GM12878 (cell line): ENCODE results near the gene CCDC149. TPM values are rescaled to one million over a fixed set of nuclear protein-coding genes. Genes with fewer than 3 reads are reported as not detected.

Experiments
- ATAC-seq: fragments of 200-7000 bp; cut with Tn5 transposase; 3 replicates; pipeline ENCODE4 v1.9.1; 2020; ENCODE audit warnings: mild to moderate bottlenecking, moderate library complexity
- BruUV-seq: library from RNA; stranded (reverse); fragments of 400-500 nt; replicated peaks from 2 replicates; lab custom pipeline; 2021; lab: Mats Ljungman, UMichigan
- CTCF ChIA-PET: fragments of 300-600 bp; sonication (Branson Sonifier 250); formaldehyde crosslinking; extraction: SDS; loops from one replicate; lab custom pipeline; 2021; ENCODE audit warnings: inconsistent platforms; lab: Yijun Ruan, JAX
- POLR2A ChIA-PET: fragments of 350-600 bp; formaldehyde crosslinking; extraction: SDS; loops from one replicate; lab custom pipeline; 2021; ENCODE audit warnings: inconsistent platforms; lab: Charles Lee
- RAD21 ChIA-PET: fragments of 300-600 bp; sonication (Branson Sonifier 250); formaldehyde crosslinking; loops from one replicate; lab custom pipeline; 2023; ENCODE audit warnings: antibody characterized with exemption; ENCODE audit not compliant: unreplicated experiment; lab: Charles Lee
- SMC1A ChIA-PET: fragments of 300-600 bp; sonication (Branson Sonifier 250); formaldehyde crosslinking; loops from one replicate; lab custom pipeline; 2023; ENCODE audit not compliant: unreplicated experiment, uncharacterized antibody; lab: Charles Lee
- DNase-seq: peaks from one replicate; pipeline ENCODE4 v3.0.0-alpha.2; 2011; ENCODE audit warnings: low read depth, low spot score
- FAIRE-seq: peaks from 3 replicates; lab custom pipeline; 2011; peaks lifted over from hg19 to GRCh38; lab: Jason Lieb, UNC
- H2AFZ ChIP-seq: 2 replicates; pipeline ENCODE4 v1.6.0; 2011; ENCODE audit warnings: low read depth, low read length, control low read depth; ENCODE audit not compliant: control insufficient read depth
- H3K27ac ChIP-seq: 2 replicates; pipeline ENCODE4 v1.5.1; 2011; ENCODE audit warnings: control low read depth; ENCODE audit not compliant: control insufficient read depth, insufficient read depth
- H3K27me3 ChIP-seq, 2 experiments: replicated peaks in 1 of 2; 2 replicates each; pipeline versions ENCODE4 v1.6.0 to v1.6.1; 2011; ENCODE audit warnings: low read length in 1 of 2; ENCODE audit not compliant: control insufficient read depth in 2 of 2, insufficient read depth in 2 of 2
- H3K36me3 ChIP-seq, 2 experiments: 2 replicates each; pipeline ENCODE4 v1.5.1; 2011; ENCODE audit warnings: low read length in 1 of 2; ENCODE audit not compliant: control insufficient read depth in 2 of 2, insufficient read depth in 2 of 2
- H3K4me1 ChIP-seq: 2 replicates; pipeline ENCODE4 v1.6.1; 2011; ENCODE audit warnings: mild to moderate bottlenecking, low read length, moderate library complexity, mixed read lengths; ENCODE audit not compliant: control insufficient read depth, insufficient read depth
- H3K4me2 ChIP-seq: 2 replicates; pipeline ENCODE4 v1.6.0; 2011; ENCODE audit warnings: control low read depth; ENCODE audit not compliant: control insufficient read depth, insufficient read depth
- H3K4me3 ChIP-seq: fragments of 200-600 bp; sonication (generic); 2 replicates; pipeline ENCODE4 v1.5.1; 2016
- H3K79me2 ChIP-seq: 2 replicates; pipeline ENCODE4 v1.6.0; 2011; ENCODE audit warnings: low read length; ENCODE audit not compliant: control insufficient read depth, insufficient read depth
- H3K9ac ChIP-seq: 2 replicates; pipeline ENCODE4 v1.8.0; 2011; ENCODE audit warnings: low read length, control low read depth, mixed read lengths; ENCODE audit not compliant: control insufficient read depth, insufficient read depth
- H3K9me3 ChIP-seq: replicated peaks from 3 replicates; pipeline ENCODE4 v1.5.1; 2011; ENCODE audit warnings: mild to moderate bottlenecking, low read length; ENCODE audit not compliant: control insufficient read depth, insufficient read depth
- H4K20me1 ChIP-seq: 2 replicates; pipeline ENCODE4 v1.6.0; 2011; ENCODE audit not compliant: control insufficient read depth, insufficient read depth
- ATF7 ChIP-seq: fragments of 450-650 bp; IDR thresholded peaks from 2 replicates; pipeline ENCODE4 v1.6.1; 2016; ENCODE audit warnings: low read depth, mild to moderate bottlenecking
- BMI1 ChIP-seq: fragments of 450-650 bp; IDR thresholded peaks from 2 replicates; pipeline ENCODE4 v1.6.1; 2016; ENCODE audit warnings: mild to moderate bottlenecking, moderate library complexity, borderline replicate concordance
- HCFC1 ChIP-seq: fragments of 150-350 bp; IDR thresholded peaks from 2 replicates; pipeline ENCODE4 v1.6.1; 2014; ENCODE audit warnings: low read length
- HDGF ChIP-seq: fragments of 450-650 bp; IDR thresholded peaks from 2 replicates; pipeline ENCODE4 v1.6.1; 2016; ENCODE audit warnings: antibody characterized with exemption
- LARP7 ChIP-seq: fragments of 450-650 bp; IDR thresholded peaks from 2 replicates; pipeline ENCODE4 v1.6.1; 2017; ENCODE audit warnings: mild to moderate bottlenecking
- MXI1 ChIP-seq: fragments of 150-350 bp; IDR thresholded peaks from 2 replicates; pipeline ENCODE4 v1.6.1; 2011; ENCODE audit warnings: low read depth, mild to moderate bottlenecking, inconsistent platforms, low read length, improper control_type of control experiment
- PAX5 ChIP-seq: IDR thresholded peaks from 2 replicates; pipeline ENCODE4 v1.6.1; 2011; ENCODE audit warnings: low read depth, low read length, borderline replicate concordance
- POLR2A ChIP-seq: IDR thresholded peaks from 2 replicates; pipeline ENCODE4 v1.6.1; 2011; ENCODE audit warnings: low read depth, mild to moderate bottlenecking, low read length
- RB1 ChIP-seq: fragments of 450-650 bp; formaldehyde crosslinking; IDR thresholded peaks from 2 replicates; pipeline ENCODE4 v1.6.1; 2017; ENCODE audit warnings: mild to moderate bottlenecking, borderline replicate concordance
- SRF ChIP-seq, 2 experiments: IDR thresholded peaks; 2 replicates each; pipeline ENCODE4 v1.6.1; 2011; ENCODE audit warnings: low read depth in 2 of 2, low read length in 2 of 2, mild to moderate bottlenecking in 1 of 2, moderate library complexity in 1 of 2
- TCF12 ChIP-seq: IDR thresholded peaks from 2 replicates; pipeline ENCODE4 v1.6.1; 2011; ENCODE audit warnings: low read depth, mild to moderate bottlenecking, low read length
- TCF7 ChIP-seq: IDR thresholded peaks from 2 replicates; pipeline ENCODE4 v1.6.1; 2014; ENCODE audit warnings: antibody characterized with exemption, borderline replicate concordance
- WRNIP1 ChIP-seq: IDR thresholded peaks from 2 replicates; pipeline ENCODE4 v1.6.1; 2011; ENCODE audit warnings: low read depth, low read length, improper control_type of control experiment, borderline replicate concordance
- YBX1 ChIP-seq: fragments of 450-650 bp; IDR thresholded peaks from 2 replicates; pipeline ENCODE4 v1.6.1; 2016; ENCODE audit warnings: antibody characterized with exemption
- YY1 ChIP-seq: IDR thresholded peaks from 2 replicates; pipeline ENCODE4 v1.6.1; 2011; ENCODE audit warnings: low read depth, mild to moderate bottlenecking, low read length
- ZSCAN29 ChIP-seq: fragments of 450-650 bp; IDR thresholded peaks from 2 replicates; pipeline ENCODE4 v1.6.1; 2017; ENCODE audit warnings: mild to moderate bottlenecking, moderate library complexity
- WGBS: methylation state at CpG from one replicate; pipeline ENCODE4 v1.1.6; 2016; ENCODE audit warnings: low lambda C conversion rate; ENCODE audit not compliant: insufficient replicate concordance, insufficient coverage; ENCODE audit errors: missing lambda C conversion rate; 5-methylcytosine and 5-hydroxymethylcytosine counted together
- in situ Hi-C: fragments of 300-500 bp; cut with MboI; formaldehyde crosslinking; loops from 9 replicates; pipeline ENCODE4 v1.14.3; 2018; ENCODE audit warnings: mixed read lengths
- intact Hi-C: fragments of 100-400 bp; cut with micrococcal nuclease; formaldehyde crosslinking; loops from one replicate; pipeline ENCODE4 v1.14.2; 2022; ENCODE audit not compliant: unreplicated experiment
- polyA plus RNA-seq, 11 experiments: library from polyadenylated mRNA; depleted of rRNA in 4 of 11; unstranded in 6 of 11; stranded (reverse) in 5 of 11; fragments of >200 nt; fragmentation: Nextera tagmentation in 4 of 11; fragmentation: Illumina TruSeq in 1 of 11; extraction: Ambion mirVana in 4 of 11; extraction: Trizol in 1 of 11; gene quantifications; 1 replicate in 1 of 11; 2 replicates in 10 of 11; pipeline versions ENCODE4 v1.2.1 to v1.2.3, GENCODE V29; 2011 to 2016; ENCODE audit warnings: inconsistent platforms in 2 of 11, missing spikeins in 2 of 11, low read depth in 1 of 11
- total RNA-seq, 4 experiments: library from RNA; depleted of rRNA in 3 of 4; stranded (reverse); fragments of >200 nt in 3 of 4; fragmentation: Illumina TruSeq in 1 of 4; extraction: Trizol in 1 of 4; gene quantifications; 2 replicates each; pipeline versions ENCODE4 v1.2.1 to v1.2.3, GENCODE V29; 2013 to 2021
- TF ChIP-seq, protein P1 (sequence below): fragments of 450-650 bp; IDR thresholded peaks from 2 replicates; pipeline ENCODE4 v1.6.1; 2017; ENCODE audit warnings: mild to moderate bottlenecking, low read depth, inconsistent platforms; ENCODE audit not compliant: poor library complexity, severe bottlenecking

CCDC149 gene
- total and polyA plus RNA-seq, 10 of the 15 experiments (the other 5 are each of a cell fraction or from before 2014, with no cell fraction given): 0.03 to 0.04 (median 0.04) TPM; not detected in 7

- DNase-seq (no peak), FAIRE-seq (no peak), ATAC-seq (no peak)
- H3K36me3 ChIP-seq: no peaks in the 10 kb centered on the region
- no peak overlapping the region for H3K27ac ChIP-seq
- intact Hi-C loops: no loop called here
- TF ChIP-seq HCFC1 (no peak), PAX5 (no peak), POLR2A (no peak), LARP7 (no peak), YBX1 (no peak), RB1 (no peak), WRNIP1 (no peak), SRF (IDR thresholded peaks at IDR 0.05; ENCODE audit: low read depth in 2 of 2, low read length in 2 of 2) (no peak), MXI1 (no peak), TCF7 (no peak), ATF7 (no peak), TCF12 (no peak), BMI1 (no peak), YY1 (no peak), HDGF (no peak), ZSCAN29 (no peak)
- TF ChIP-seq, protein P1, sequence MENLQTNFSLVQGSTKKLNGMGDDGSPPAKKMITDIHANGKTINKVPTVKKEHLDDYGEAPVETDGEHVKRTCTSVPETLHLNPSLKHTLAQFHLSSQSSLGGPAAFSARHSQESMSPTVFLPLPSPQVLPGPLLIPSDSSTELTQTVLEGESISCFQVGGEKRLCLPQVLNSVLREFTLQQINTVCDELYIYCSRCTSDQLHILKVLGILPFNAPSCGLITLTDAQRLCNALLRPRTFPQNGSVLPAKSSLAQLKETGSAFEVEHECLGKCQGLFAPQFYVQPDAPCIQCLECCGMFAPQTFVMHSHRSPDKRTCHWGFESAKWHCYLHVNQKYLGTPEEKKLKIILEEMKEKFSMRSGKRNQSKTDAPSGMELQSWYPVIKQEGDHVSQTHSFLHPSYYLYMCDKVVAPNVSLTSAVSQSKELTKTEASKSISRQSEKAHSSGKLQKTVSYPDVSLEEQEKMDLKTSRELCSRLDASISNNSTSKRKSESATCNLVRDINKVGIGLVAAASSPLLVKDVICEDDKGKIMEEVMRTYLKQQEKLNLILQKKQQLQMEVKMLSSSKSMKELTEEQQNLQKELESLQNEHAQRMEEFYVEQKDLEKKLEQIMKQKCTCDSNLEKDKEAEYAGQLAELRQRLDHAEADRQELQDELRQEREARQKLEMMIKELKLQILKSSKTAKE: no peak
- no TSS peak for BruUV-seq
- POLR2A ChIA-PET: no interaction called here
- CTCF ChIA-PET: no interaction called here
- H3K4me1 ChIP-seq: no peaks in the 10 kb centered on the region
- no peak overlapping the region for H3K4me3 ChIP-seq
- no peak overlapping the region for H3K4me2 ChIP-seq
- H3K27me3 ChIP-seq: no peaks in the 10 kb centered on the region
- H2AFZ ChIP-seq: no peak overlapping the region
- no peaks in the 10 kb centered on the region for H3K79me2 ChIP-seq
- in situ Hi-C loops: no loop called here
- RAD21 ChIA-PET: no interaction called here
- no peaks in the 10 kb centered on the region for H3K9me3 ChIP-seq
- SMC1A ChIA-PET: no interaction called here
- WGBS: 25% methylated on average over 2 of the region's 2 CpGs
- H4K20me1 ChIP-seq: no peaks in the 10 kb centered on the region
- no peak overlapping the region for H3K9ac ChIP-seq
Observed at GRCh38 chr4:24775032-24775605, 137.7 kb downstream of the CCDC149 start.
